NB4 (cell line): Measurements from ENCODE around the gene MAP3K20.

Experiments used
- CTCF ChIP-seq: IDR thresholded peaks from one replicate; pipeline ENCODE4 v1.5.1; 2012; ENCODE audit warnings: low read depth, low read length
- MYC ChIP-seq: IDR thresholded peaks from 2 replicates; pipeline ENCODE4 v1.6.1; 2011; ENCODE audit warnings: low read depth, low read length
- POLR2A ChIP-seq: IDR thresholded peaks from 2 replicates; pipeline ENCODE4 v1.6.1; 2011; ENCODE audit warnings: mild to moderate bottlenecking; ENCODE audit not compliant: insufficient read length; ENCODE audit errors: extremely low read depth

- TF ChIP-seq CTCF = no peak
- no peak for TF ChIP-seq POLR2A
- TF ChIP-seq MYC = no peak
Measured at GRCh38 chr2:173252581-173252980, 176.9 kb downstream of the MAP3K20 start.
